Fibroblast of pulmonary artery (primary cell): ENCODE measurements around the gene DAB1.
"Not testable (repeated sequence)": the region's sequence is repeated elsewhere in the genome, so short reads cannot be mapped to it uniquely, and the experiment has no call there.

Experiments
- DNase-seq: peaks from one replicate; pipeline ENCODE4 v3.0.0-alpha.2; 2010; ENCODE audit warnings: low read depth
- H3K4me3 ChIP-seq: replicated peaks from 2 replicates; pipeline ENCODE4 v1.5.1; 2011; ENCODE audit warnings: low read depth, mild to moderate bottlenecking, control low read depth, low read length, moderate library complexity
- CTCF ChIP-seq: IDR thresholded peaks from 2 replicates; pipeline ENCODE4 v1.5.1; 2011; ENCODE audit warnings: mild to moderate bottlenecking, control low read depth, low read length, inconsistent platforms; ENCODE audit errors: missing control alignments

DAB1 gene

GRCh38 chr1:57222801-57223200 lies 201.1 kb downstream of the DAB1 start:
- TF ChIP-seq CTCF = no peak
- no peak overlapping the region for H3K4me3 ChIP-seq
- no peak for DNase-seq

DNA sequence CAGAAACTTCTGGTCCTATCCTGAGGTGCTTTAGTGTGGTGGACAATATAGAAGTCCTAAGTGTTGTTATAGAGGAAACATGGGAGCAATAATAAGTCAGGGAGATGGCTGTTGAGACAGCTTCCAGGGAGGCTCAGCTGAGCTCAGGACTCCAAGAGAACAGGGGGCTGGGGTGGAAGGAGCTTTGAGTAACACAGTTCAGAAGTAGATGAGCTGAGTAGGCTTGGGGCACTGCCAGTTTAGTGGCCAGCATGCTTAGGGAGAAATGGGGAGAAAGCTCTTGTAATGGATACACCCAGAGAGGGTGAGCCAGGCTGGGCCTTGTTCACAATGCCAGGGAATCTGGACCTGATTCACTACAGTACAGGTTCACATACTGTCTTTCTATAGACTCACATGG lies 201.6 kb downstream of the DAB1 start:
- no peak for DNase-seq
- TF ChIP-seq CTCF = no peak

GRCh38 chr1:57220905-57221304 lies 203.0 kb downstream of the DAB1 start:
- not testable (repeated sequence) for DNase-seq, H3K4me3 ChIP-seq

More for the DNA sequence above, 201.6 kb downstream of the DAB1 start:
- H3K4me3 ChIP-seq = no peak overlapping the region

GRCh38 chr1:57218487-57219079 lies 205.3 kb downstream of the DAB1 start:
- no peak for DNase-seq
- no peak overlapping the region for H3K4me3 ChIP-seq
- TF ChIP-seq CTCF = no peak

DNA sequence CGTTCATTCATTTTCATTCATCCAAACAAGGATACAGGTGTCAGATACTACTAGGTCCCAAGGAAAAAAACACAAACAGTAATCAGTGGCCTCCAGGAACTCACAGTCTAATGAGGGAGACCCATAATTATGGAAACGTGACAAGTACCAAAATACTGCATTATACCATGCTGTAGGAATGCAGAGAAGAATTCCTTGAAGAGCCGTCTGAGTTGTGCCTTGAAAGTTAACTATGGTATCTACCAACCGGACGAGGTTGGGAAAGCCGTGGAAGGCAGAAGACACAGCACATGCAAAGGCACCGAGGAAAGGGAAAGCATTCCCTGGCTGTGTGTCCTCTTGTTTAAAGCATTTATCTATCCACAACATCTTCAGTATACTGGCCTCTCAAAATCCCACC lies 206.0 kb downstream of the DAB1 start:
- DNase-seq = no peak
- no peak for TF ChIP-seq CTCF
- H3K4me3 ChIP-seq = no peak overlapping the region

DNA sequence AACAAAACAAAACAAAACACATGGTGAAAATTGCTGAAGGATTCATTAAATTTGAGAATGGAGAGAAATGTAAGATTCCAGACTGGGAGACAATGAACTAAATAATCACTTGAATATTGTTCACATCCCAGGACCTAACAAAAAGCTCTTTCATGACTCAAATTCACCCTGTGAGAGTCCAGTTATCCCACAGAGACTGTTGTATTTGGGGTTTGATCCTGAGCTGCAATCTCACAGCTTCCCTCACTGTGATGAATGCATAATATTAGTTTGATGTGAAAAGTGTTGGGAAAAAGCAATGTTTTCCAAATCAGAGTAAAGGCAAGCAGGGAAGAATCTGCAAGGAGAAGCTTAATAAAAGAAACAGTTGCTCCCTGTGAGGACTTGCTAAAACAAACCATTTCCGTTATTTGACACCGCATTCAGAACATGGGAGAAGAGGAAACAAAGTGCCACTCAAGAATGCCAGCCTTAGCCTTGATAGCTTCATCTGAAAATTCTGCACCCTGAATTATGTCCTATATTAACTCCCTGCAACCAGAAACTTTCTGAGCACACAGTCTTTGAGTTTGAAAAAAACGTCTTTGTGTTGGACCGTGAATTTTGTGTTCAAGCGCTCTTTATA lies 208.8 kb downstream of the DAB1 start:
- no peak for DNase-seq

GRCh38 chr1:57210881-57211280 lies 213.0 kb downstream of the DAB1 start:
- DNase-seq = no peak
- no peak overlapping the region for H3K4me3 ChIP-seq
- TF ChIP-seq CTCF = no peak

More for the DNA sequence above, 208.8 kb downstream of the DAB1 start:
- no peak overlapping the region for H3K4me3 ChIP-seq
- no peak for TF ChIP-seq CTCF
